GM18526 (cell line): ENCODE data around the gene CHD9.

Experiments used
- POLR2A ChIP-seq: IDR thresholded peaks from 3 replicates; pipeline ENCODE4 v1.6.1; 2011; ENCODE audit not compliant: insufficient read length; ENCODE audit errors: extremely low read depth

Gene CHD9

DNA sequence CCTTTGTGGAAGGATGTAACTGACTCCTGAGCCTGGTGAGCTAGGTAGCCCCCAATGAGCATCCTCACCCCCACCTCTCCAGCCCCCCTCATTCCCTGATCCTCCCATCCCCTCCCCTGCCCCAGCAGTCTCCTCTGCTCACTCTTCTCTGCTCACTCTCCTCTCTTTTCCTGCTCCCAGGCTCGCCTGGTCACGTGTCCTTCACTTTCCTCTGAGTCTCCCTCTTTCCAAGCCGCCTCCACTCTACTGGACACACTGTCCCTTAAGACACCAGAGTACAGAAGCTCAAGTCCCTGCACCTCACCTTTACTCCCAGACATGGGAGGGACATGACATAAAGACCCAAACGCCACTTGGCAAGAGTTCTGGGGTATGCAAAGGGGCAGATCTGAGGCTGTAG, 303.2 kb downstream of the CHD9 start:
- no peak for TF ChIP-seq POLR2A

GRCh38 chr16:53358884-53359283, 304.1 kb downstream of the CHD9 start:
- no peak for TF ChIP-seq POLR2A

DNA sequence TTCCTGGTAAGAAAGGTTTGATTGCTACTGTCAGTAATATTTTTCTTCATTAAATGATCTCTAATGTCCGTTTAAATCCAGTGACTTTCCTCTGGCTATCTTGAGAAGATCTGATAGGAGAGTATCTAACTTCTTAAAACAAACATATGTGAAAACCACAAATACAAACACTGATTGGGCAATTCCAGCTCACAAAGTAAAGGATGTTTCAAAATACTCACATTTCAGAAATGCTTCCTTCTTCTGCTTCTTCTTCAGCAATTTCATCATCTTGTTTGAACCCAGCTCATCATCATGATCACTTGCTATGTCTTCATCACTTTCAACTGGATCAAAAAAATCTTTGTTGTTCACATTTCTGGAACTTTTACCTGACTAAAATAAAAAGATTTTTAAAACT, 315.1 kb downstream of the CHD9 start:
- TF ChIP-seq POLR2A: no peak

- no peak for TF ChIP-seq POLR2A
Measured at GRCh38 chr16:53370827-53371226, 316.0 kb downstream of the CHD9 start.

- no peak for TF ChIP-seq POLR2A
Measured at GRCh38 chr16:53372992-53373871, 318.4 kb downstream of the CHD9 start.

GRCh38 chr16:53374800-53375199, 320.0 kb downstream of the CHD9 start:
- TF ChIP-seq POLR2A: no peak

GRCh38 chr16:53378138-53378537, 323.3 kb downstream of the CHD9 start:
- TF ChIP-seq POLR2A: no peak
